ENCODE results near the gene AHI1.

DNA sequence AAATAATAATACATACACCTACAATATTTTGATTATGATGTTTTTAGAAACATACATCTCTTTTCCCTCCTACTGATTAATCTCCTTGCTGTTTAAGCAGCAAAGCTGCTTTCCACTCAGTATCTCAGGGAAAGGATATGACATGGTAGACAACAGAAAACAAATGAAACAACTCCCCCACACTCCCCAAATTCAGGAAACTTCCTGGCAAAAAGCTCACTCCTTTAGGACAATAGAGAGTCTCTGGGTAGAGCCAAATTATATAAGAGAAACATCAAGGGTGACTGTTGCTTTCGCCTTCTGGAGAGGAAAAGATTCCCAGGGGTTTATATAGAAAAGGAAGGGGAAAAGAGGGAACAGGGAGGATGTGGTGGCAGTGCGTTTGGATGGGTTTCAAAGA, 48.7 kb upstream of the AHI1 start:
- TF ChIP-seq, protein P1, sequence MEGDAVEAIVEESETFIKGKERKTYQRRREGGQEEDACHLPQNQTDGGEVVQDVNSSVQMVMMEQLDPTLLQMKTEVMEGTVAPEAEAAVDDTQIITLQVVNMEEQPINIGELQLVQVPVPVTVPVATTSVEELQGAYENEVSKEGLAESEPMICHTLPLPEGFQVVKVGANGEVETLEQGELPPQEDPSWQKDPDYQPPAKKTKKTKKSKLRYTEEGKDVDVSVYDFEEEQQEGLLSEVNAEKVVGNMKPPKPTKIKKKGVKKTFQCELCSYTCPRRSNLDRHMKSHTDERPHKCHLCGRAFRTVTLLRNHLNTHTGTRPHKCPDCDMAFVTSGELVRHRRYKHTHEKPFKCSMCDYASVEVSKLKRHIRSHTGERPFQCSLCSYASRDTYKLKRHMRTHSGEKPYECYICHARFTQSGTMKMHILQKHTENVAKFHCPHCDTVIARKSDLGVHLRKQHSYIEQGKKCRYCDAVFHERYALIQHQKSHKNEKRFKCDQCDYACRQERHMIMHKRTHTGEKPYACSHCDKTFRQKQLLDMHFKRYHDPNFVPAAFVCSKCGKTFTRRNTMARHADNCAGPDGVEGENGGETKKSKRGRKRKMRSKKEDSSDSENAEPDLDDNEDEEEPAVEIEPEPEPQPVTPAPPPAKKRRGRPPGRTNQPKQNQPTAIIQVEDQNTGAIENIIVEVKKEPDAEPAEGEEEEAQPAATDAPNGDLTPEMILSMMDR (conservative IDR thresholded peaks at IDR 0.05 in 1 of 2, IDR thresholded peaks at IDR 0.05 in 1 of 2; ENCODE audit: low read depth in 1 of 2, low read length in 2 of 2) = no peak
- TF ChIP-seq EZH2 (IDR thresholded peaks at IDR 0.05; ENCODE audit: low read length, missing control alignments) = no peak
